ENCODE data around the gene ZNF506. TPM values are rescaled to one million over a fixed set of nuclear protein-coding genes. Genes with fewer than 3 reads are reported as not detected.
"Not testable (repeated sequence)": the region's sequence is repeated elsewhere in the genome, so short reads cannot be mapped to it uniquely, and the experiment has no call there.

The ZNF506 gene
- polyA plus RNA-seq: 10 to 100 TPM; 15.7 to 19.4 (median 17.1) TPM

GRCh38 chr19:19821366-19821951 is at the start of gene ZNF506:
TSS of gene ZNF506 (minus strand) at chr19:19821750. CDS start at chr19:19821603, 147 bp downstream.
- Mint-ChIP-seq H3K27ac (peak within 1 kb of the TSS; percentile 99 to 100 (median 100)), H3K36me3 (peaks cover 8 to 12% (median 9%) of the 10 kb centered on the region in 3 donors), H3K4me3 (peak within 1 kb of the TSS; percentile 99 to 100 (median 99)), H3K4me1 (peaks cover 42 to 47% of the 10 kb centered on the region in 2 donors), H3K9me3 (peaks cover 0 to 11% (median 3%) of the 10 kb centered on the region in 6 donors), H3K27me3 (ENCODE audit: low read depth in 3 of 3) (peaks cover 8 to 15% (median 9%) of the 10 kb centered on the region in 3 donors)
- DNase-seq: peak; percentile 96 to 97 (median 97)

GRCh38 chr19:19870086-19870485 is 48.5 kb upstream of the ZNF506 start:
- not testable (repeated sequence) for H3K4me3 Mint-ChIP-seq, H3K36me3 Mint-ChIP-seq, DNase-seq, H3K27ac Mint-ChIP-seq, H3K9me3 Mint-ChIP-seq
- Mint-ChIP-seq H3K4me1 (peaks cover 54 to 61% of the 10 kb centered on the region in 2 donors), H3K27me3 (ENCODE audit: low read depth in 3 of 3) (peaks cover 6 to 11% (median 10%) of the 10 kb centered on the region in 3 donors)

- Mint-ChIP-seq H3K36me3 (peaks cover 0 to 3% (median 0%) of the 10 kb centered on the region in 3 donors), H3K27me3 (ENCODE audit: low read depth in 3 of 3) (peaks cover 6 to 12% (median 11%) of the 10 kb centered on the region in 3 donors), H3K9me3 (no peaks in the 10 kb centered on the region), H3K4me3 (peak overlapping the region; percentile 99 to 100 (median 100)), H3K4me1 (peaks cover 40 to 43% of the 10 kb centered on the region in 2 donors), H3K27ac (peak overlapping the region; percentile 97 to 99 (median 99))
- DNase-seq: peak; percentile 61 to 66 (median 64)
Measured at GRCh38 chr19:19866611-19867248, 45.2 kb upstream of the ZNF506 start.

GRCh38 chr19:19865750-19866610 is 44.4 kb upstream of the ZNF506 start, which contains the start of gene ZNF253:
TSS of gene ZNF253 (plus strand) at chr19:19865882. CDS start at chr19:19865997, 115 bp downstream.
- Mint-ChIP-seq H3K27ac (peak within 1 kb of the TSS; percentile 97 to 99 (median 99)), H3K9me3 (no peaks in the 10 kb centered on the region), H3K27me3 (ENCODE audit: low read depth in 3 of 3) (peaks cover 6 to 12% (median 11%) of the 10 kb centered on the region in 3 donors), H3K4me3 (peak within 1 kb of the TSS; percentile 99 to 100 (median 100)), H3K4me1 (peaks cover 37 to 40% of the 10 kb centered on the region in 2 donors), H3K36me3 (peaks cover 0 to 3% (median 0%) of the 10 kb centered on the region in 3 donors)
- peak; percentile 89 to 91 (median 91) for DNase-seq

GRCh38 chr19:19860756-19861390 is 39.3 kb upstream of the ZNF506 start:
- peaks cover 7 to 12% (median 9%) of the 10 kb centered on the region in 3 donors for H3K27me3 Mint-ChIP-seq (ENCODE audit: low read depth in 3 of 3)
- peak overlapping the region; percentile 64 to 85 (median 75) for H3K4me3 Mint-ChIP-seq
- peak; percentile 52 to 68 (median 54) for DNase-seq
- peaks cover 9 to 10% of the 10 kb centered on the region in 2 donors for H3K4me1 Mint-ChIP-seq
- H3K36me3 Mint-ChIP-seq: peaks cover 0 to 4% (median 3%) of the 10 kb centered on the region in 3 donors
- H3K9me3 Mint-ChIP-seq: no peaks in the 10 kb centered on the region
- peak overlapping the region in 5 of 6 donors; percentile 45 to 81 (median 55) for H3K27ac Mint-ChIP-seq

- peaks cover 5 to 9% of the 10 kb centered on the region in 2 donors for H3K4me1 Mint-ChIP-seq
- peaks cover 0 to 4% (median 3%) of the 10 kb centered on the region in 3 donors for H3K36me3 Mint-ChIP-seq
- H3K27me3 Mint-ChIP-seq (ENCODE audit: low read depth in 3 of 3): peaks cover 1 to 9% (median 5%) of the 10 kb centered on the region in 3 donors
- H3K4me3 Mint-ChIP-seq: no peak overlapping the region
- no peak for DNase-seq
- H3K9me3 Mint-ChIP-seq: no peaks in the 10 kb centered on the region
- no peak overlapping the region for H3K27ac Mint-ChIP-seq
Measured at GRCh38 chr19:19858751-19859150, 37.2 kb upstream of the ZNF506 start.

- H3K9me3 Mint-ChIP-seq; H3K4me3 Mint-ChIP-seq; H3K27ac Mint-ChIP-seq; DNase-seq; H3K4me1 Mint-ChIP-seq; H3K27me3 Mint-ChIP-seq (ENCODE audit: low read depth in 3 of 3); H3K36me3 Mint-ChIP-seq: not testable (repeated sequence)
Measured at GRCh38 chr19:19851740-19852139, 30.2 kb upstream of the ZNF506 start.

GRCh38 chr19:19849056-19849455 is 27.5 kb upstream of the ZNF506 start:
- peaks cover 0 to 3% (median 0%) of the 10 kb centered on the region in 3 donors for H3K27me3 Mint-ChIP-seq (ENCODE audit: low read depth in 3 of 3)
- DNase-seq: no peak
- no peak overlapping the region for H3K4me3 Mint-ChIP-seq
- no peaks in the 10 kb centered on the region for H3K9me3 Mint-ChIP-seq
- H3K4me1 Mint-ChIP-seq: peaks cover 0 to 1% of the 10 kb centered on the region in 2 donors
- H3K36me3 Mint-ChIP-seq: peaks cover 0 to 3% (median 0%) of the 10 kb centered on the region in 3 donors
- no peak overlapping the region for H3K27ac Mint-ChIP-seq

- peaks cover 0 to 6% (median 3%) of the 10 kb centered on the region in 3 donors for H3K27me3 Mint-ChIP-seq (ENCODE audit: low read depth in 3 of 3)
- peaks cover 0 to 1% (median 0%) of the 10 kb centered on the region in 6 donors for H3K9me3 Mint-ChIP-seq
- peaks cover 0 to 7% (median 4%) of the 10 kb centered on the region in 3 donors for H3K36me3 Mint-ChIP-seq
- no peak for DNase-seq
- H3K27ac Mint-ChIP-seq: no peak overlapping the region
- H3K4me3 Mint-ChIP-seq: no peak overlapping the region
- H3K4me1 Mint-ChIP-seq: peaks cover 0 to 1% of the 10 kb centered on the region in 2 donors
Measured at GRCh38 chr19:19847781-19848180, 26.2 kb upstream of the ZNF506 start.

GRCh38 chr19:19835560-19836038 is 14.0 kb upstream of the ZNF506 start:
- peaks cover 28 to 65% (median 57%) of the 10 kb centered on the region in 6 donors for H3K9me3 Mint-ChIP-seq
- peaks cover 15 to 23% (median 17%) of the 10 kb centered on the region in 3 donors for H3K36me3 Mint-ChIP-seq
- H3K27ac Mint-ChIP-seq: no peak overlapping the region
- DNase-seq: no peak
- H3K27me3 Mint-ChIP-seq (ENCODE audit: low read depth in 3 of 3): peaks cover 0 to 8% (median 4%) of the 10 kb centered on the region in 3 donors
- no peak overlapping the region for H3K4me3 Mint-ChIP-seq
- H3K4me1 Mint-ChIP-seq: no peaks in the 10 kb centered on the region

- Mint-ChIP-seq H3K27ac (no peak overlapping the region), H3K9me3 (peaks cover 17 to 60% (median 34%) of the 10 kb centered on the region in 6 donors), H3K36me3 (peaks cover 16 to 30% (median 26%) of the 10 kb centered on the region in 3 donors), H3K4me3 (no peak overlapping the region), H3K4me1 (peaks cover 0 to 2% of the 10 kb centered on the region in 2 donors), H3K27me3 (ENCODE audit: low read depth in 3 of 3) (peaks cover 3 to 7% (median 5%) of the 10 kb centered on the region in 3 donors)
- DNase-seq: no peak
Measured at GRCh38 chr19:19826875-19827274, 5.3 kb upstream of the ZNF506 start.

- H3K27me3 Mint-ChIP-seq (ENCODE audit: low read depth in 3 of 3): peaks cover 8 to 15% (median 11%) of the 10 kb centered on the region in 3 donors
- DNase-seq: no peak
- peaks cover 5 to 35% (median 14%) of the 10 kb centered on the region in 6 donors for H3K9me3 Mint-ChIP-seq
- peak overlapping the region in 1 of 5 donors; percentile 7 for H3K4me3 Mint-ChIP-seq
- no peak overlapping the region for H3K27ac Mint-ChIP-seq
- peaks cover 13 to 23% (median 19%) of the 10 kb centered on the region in 3 donors for H3K36me3 Mint-ChIP-seq
- peaks cover 28% of the 10 kb centered on the region in 2 donors for H3K4me1 Mint-ChIP-seq
Measured at GRCh38 chr19:19823916-19824315, 2.4 kb upstream of the ZNF506 start.
